DND-41 (cell line): Measurements from ENCODE around the gene F7.

Experiments
- CTCF ChIP-seq: IDR thresholded peaks from 2 replicates; pipeline ENCODE4 v1.5.1; 2012; ENCODE audit warnings: borderline replicate concordance, low read length, moderate library complexity, mild to moderate bottlenecking; ENCODE audit not compliant: poor library complexity, severe bottlenecking; ENCODE audit errors: extremely low read depth
- EZH2 ChIP-seq: IDR thresholded peaks from 3 replicates; pipeline ENCODE4 v1.6.1; 2012; ENCODE audit warnings: borderline replicate concordance, low read depth, mild to moderate bottlenecking, moderate library complexity, low read length, inconsistent platforms; ENCODE audit not compliant: severe bottlenecking

- TF ChIP-seq CTCF (no peak), EZH2 (no peak)
These were observed 1.9 kb upstream of the F7 start for GRCh38 chr13:113103646-113104045.
